Pancreas (tissue), 10 donors: Measurements from ENCODE around the gene SERPINE2. TPM values are rescaled to one million over a fixed set of nuclear protein-coding genes. Genes with fewer than 3 reads are reported as not detected.

Source experiments
- ATAC-seq, 4 donors: fragments of 200-7000 bp; cut with Tn5 transposase; one replicate each; pipeline versions ENCODE4 v1.8.0 to v1.9.1; 2020; ENCODE audit warnings: mild to moderate bottlenecking in 4 of 4, moderate library complexity in 4 of 4
- DNase-seq, 6 donors: peaks; one replicate each; pipeline ENCODE4 v3.0.0-alpha.2; 2020
- FAIRE-seq: peaks from 2 replicates; lab custom pipeline; 2012; peaks lifted over from hg19 to GRCh38; lab: Jason Lieb, UNC
- H3K27ac ChIP-seq, 4 donors: fragments of 200-600 bp; sonication (generic); 1 replicate in 3 of 4; 2 replicates in 1 of 4; pipeline versions ENCODE4 v1.5.0 to v1.8.0; 2020
- H3K27me3 ChIP-seq, 4 donors: fragments of 200-600 bp; one replicate each; pipeline ENCODE4 v1.8.0; 2021
- H3K36me3 ChIP-seq, 3 donors: fragments of 200-600 bp; sonication (generic) in 1 of 3; one replicate each; pipeline versions ENCODE4 v1.5.0 to v1.8.0; 2020 to 2021
- H3K4me1 ChIP-seq, 3 donors: fragments of 200-600 bp; one replicate each; pipeline ENCODE4 v1.8.0; 2021
- H3K4me3 ChIP-seq, 4 donors: fragments of 200-600 bp; sonication (generic) in 2 of 4; one replicate each; pipeline versions ENCODE4 v1.5.0 to v1.8.0; 2020 to 2021
- H3K9me3 ChIP-seq, 4 donors: fragments of 200-600 bp; one replicate each; pipeline ENCODE4 v1.8.0; 2021
- WGBS, 2 donors: extraction: QIAGEN DNeasy Blood & Tissue Kit; methylation state at CpG; one replicate each; pipeline ENCODE4 v1.1.7; 2013; 5-methylcytosine and 5-hydroxymethylcytosine counted together
- intact Hi-C, 3 donors: fragments of 100-400 bp; cut with DNase I; formaldehyde crosslinking; loops; one replicate each; pipeline versions ENCODE4 v1.11.1 to v1.14.2; 2022
- polyA plus RNA-seq, 2 donors: library from polyadenylated mRNA; stranded (reverse); fragments of 200-250 nt; gene quantifications; one replicate each; pipeline ENCODE4 v1.2.3, GENCODE V29; 2013
- total RNA-seq, 6 donors: library from RNA; stranded (reverse); fragmentation: NEBNext Ultra II Directional in 4 of 6; extraction: Animal tissue kit (Norgen Biotek cat#: 25700) in 4 of 6; gene quantifications; one replicate each; pipeline versions ENCODE4 v1.2.1 to v1.2.4, GENCODE V29; 2021 to 2023
- TF ChIP-seq, protein P1 (sequence below), 4 donors: fragments of 200-600 bp; sonication (generic) in 3 of 4; IDR thresholded peaks; one replicate each; pipeline versions ENCODE4 v1.5.0 to v1.8.0; 2021; ENCODE audit warnings: antibody characterized with exemption in 4 of 4
- donor health status: healthy with polysubstance abuse.
- donor health status: DM: no; HTN: no; CAD: no; lungs with moderate emphysema.
- donor health status: DM: no; HTN: no; CAD: no.
- donor health status: control.
- donor health status: control.
- donor health status: Bipolar disorder and iron deficiency.
- donor health status: DM: yes; HTN: yes; CAD: no.
- donor health status: DM: no; HTN: no; CAD: no.
- donor health status: DM: no; HTN: no; CAD: no.
- donor health status: DM: yes; HTN: yes; CAD: no.

SERPINE2 gene
- total and polyA plus RNA-seq, 8 donors, result 1.0 to 14.8 (median 2.8) TPM

- H3K36me3 ChIP-seq, result no peaks in the 10 kb centered on the region
- ATAC-seq, result no peak
- no peak overlapping the region for H3K27ac ChIP-seq
- no peak for DNase-seq
- FAIRE-seq, result no peak
- no peaks in the 10 kb centered on the region for H3K9me3 ChIP-seq
- H3K27me3 ChIP-seq, result no peaks in the 10 kb centered on the region
- H3K4me3 ChIP-seq, result no peak overlapping the region
- TF ChIP-seq, protein P1, sequence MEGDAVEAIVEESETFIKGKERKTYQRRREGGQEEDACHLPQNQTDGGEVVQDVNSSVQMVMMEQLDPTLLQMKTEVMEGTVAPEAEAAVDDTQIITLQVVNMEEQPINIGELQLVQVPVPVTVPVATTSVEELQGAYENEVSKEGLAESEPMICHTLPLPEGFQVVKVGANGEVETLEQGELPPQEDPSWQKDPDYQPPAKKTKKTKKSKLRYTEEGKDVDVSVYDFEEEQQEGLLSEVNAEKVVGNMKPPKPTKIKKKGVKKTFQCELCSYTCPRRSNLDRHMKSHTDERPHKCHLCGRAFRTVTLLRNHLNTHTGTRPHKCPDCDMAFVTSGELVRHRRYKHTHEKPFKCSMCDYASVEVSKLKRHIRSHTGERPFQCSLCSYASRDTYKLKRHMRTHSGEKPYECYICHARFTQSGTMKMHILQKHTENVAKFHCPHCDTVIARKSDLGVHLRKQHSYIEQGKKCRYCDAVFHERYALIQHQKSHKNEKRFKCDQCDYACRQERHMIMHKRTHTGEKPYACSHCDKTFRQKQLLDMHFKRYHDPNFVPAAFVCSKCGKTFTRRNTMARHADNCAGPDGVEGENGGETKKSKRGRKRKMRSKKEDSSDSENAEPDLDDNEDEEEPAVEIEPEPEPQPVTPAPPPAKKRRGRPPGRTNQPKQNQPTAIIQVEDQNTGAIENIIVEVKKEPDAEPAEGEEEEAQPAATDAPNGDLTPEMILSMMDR (IDR thresholded peaks at IDR 0.05), result no peak
- 20 to 28% methylated on average over 5 of the region's 5 CpGs for WGBS, 2 donors
- intact Hi-C loops, result no loop called here
- peaks cover 0 to 11% (median 0%) of the 10 kb centered on the region in 3 donors for H3K4me1 ChIP-seq
Observed at GRCh38 chr2:223947711-223948205, 91.3 kb downstream of the SERPINE2 start.

DNA sequence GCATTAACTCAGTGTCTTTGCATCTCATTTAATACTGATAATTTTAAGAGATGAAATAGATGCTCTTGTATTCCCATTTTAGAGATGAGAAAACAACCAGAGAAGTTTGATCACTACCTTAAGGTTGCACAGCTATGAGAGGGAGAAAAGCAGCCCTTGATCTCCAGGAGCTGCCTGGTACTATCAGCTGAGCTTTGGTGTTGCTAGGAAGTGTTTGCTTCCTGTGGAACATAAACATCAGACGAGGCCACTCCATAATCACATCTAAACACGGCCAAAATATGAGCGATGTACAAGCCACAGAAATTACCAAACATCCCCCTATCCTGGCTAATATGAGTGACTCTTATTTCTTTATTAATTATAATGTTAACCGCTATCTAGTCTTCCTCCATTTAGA lies 93.3 kb downstream of the SERPINE2 start:
- no peak overlapping the region for H3K27ac ChIP-seq
- no peak for ATAC-seq
- peaks cover 0 to 9% (median 0%) of the 10 kb centered on the region in 3 donors for H3K4me1 ChIP-seq
- FAIRE-seq, result no peak
- 36 to 51% methylated on average over 4 of the region's 4 CpGs for WGBS, 2 donors
- no peak for DNase-seq
- H3K9me3 ChIP-seq, result no peaks in the 10 kb centered on the region
- no peaks in the 10 kb centered on the region for H3K27me3 ChIP-seq
- peak overlapping the region in 2 of 4 donors; percentile 82 to 99 for H3K4me3 ChIP-seq
- no peaks in the 10 kb centered on the region for H3K36me3 ChIP-seq
- intact Hi-C loops, result no loop called here
- TF ChIP-seq, protein P1 (IDR thresholded peaks at IDR 0.05), result no peak

GRCh38 chr2:223944703-223945531 lies 94.2 kb downstream of the SERPINE2 start, which contains the start of gene WDFY1:
TSS of gene WDFY1 (minus strand) at chr2:223945335. CDS start at chr2:223945284, 51 bp downstream.
- Histone ChIP-seq H3K36me3 (no peaks in the 10 kb centered on the region), H3K27me3 (no peaks in the 10 kb centered on the region), H3K9me3 (no peaks in the 10 kb centered on the region), H3K4me3 (peak within 1 kb of the TSS; percentile 82 to 100 (median 98)), H3K4me1 (peaks cover 0 to 9% (median 0%) of the 10 kb centered on the region in 3 donors), H3K27ac (peak within 1 kb of the TSS; percentile 81 to 91 (median 85))
- FAIRE-seq, result no peak
- intact Hi-C loops, result no loop called here
- WGBS, 2 donors, result 1% methylated on average over 65 to 87 of the region's 87 CpGs
- DNase-seq, result peak; percentile 86 to 95 (median 90)
- ATAC-seq, result peak; percentile 94 to 97 (median 96)
- TF ChIP-seq, protein P1 (IDR thresholded peaks at IDR 0.05), result no peak

DNA sequence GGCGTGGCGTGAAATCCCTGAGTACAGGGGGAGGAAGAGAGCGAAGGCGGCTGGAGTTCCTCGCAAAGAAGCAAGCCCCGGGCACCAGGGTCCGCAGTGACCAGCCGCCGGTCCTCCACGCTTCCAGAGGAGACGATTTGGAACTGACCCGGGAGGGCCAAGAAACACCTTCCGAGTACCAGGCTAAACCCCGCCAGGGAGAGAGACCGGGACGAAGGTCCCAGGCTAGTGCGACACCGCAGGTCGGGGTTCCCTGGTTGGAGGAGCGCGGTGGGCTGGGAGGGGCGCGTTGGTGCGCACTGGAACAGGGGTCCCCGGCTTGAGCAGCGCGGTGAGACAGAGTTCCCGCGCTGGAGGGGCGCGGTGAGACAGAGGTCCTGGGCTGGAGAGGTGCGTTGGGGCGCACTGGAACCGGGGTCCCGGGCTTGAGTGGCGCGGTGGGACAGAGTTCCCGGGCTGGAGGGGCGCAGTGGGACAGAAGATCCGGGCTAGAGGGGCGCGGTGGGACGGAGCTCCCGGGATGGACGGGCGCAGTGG lies 94.9 kb downstream of the SERPINE2 start:
- Histone ChIP-seq H3K27ac (peak overlapping the region; percentile 81 to 91 (median 85)), H3K4me3 (peak overlapping the region; percentile 82 to 100 (median 98)), H3K36me3 (no peaks in the 10 kb centered on the region), H3K9me3 (no peaks in the 10 kb centered on the region), H3K27me3 (no peaks in the 10 kb centered on the region), H3K4me1 (peaks cover 0 to 9% (median 0%) of the 10 kb centered on the region in 3 donors)
- TF ChIP-seq, protein P1 (IDR thresholded peaks at IDR 0.05), result no peak
- ATAC-seq (peak; percentile 61 to 77 (median 68)), FAIRE-seq (no peak), DNase-seq (peak; percentile 33 to 79 (median 45))
- intact Hi-C loops, result no loop called here
- 0 to 1% methylated on average over 46 of the region's 46 CpGs for WGBS, 2 donors
